PFSK-1 (cell line): ENCODE results near the gene FAR1.

Experiments used
- FOXP2 ChIP-seq: optimal IDR thresholded peaks from 2 replicates; pipeline ENCODE3; 2011; ENCODE audit warnings: borderline replicate concordance, control low read depth, inconsistent platforms; ENCODE audit not compliant: insufficient read depth; ENCODE audit errors: extremely low read length, extremely low read depth
- POLR2AphosphoS5 ChIP-seq: IDR thresholded peaks from 2 replicates; pipeline ENCODE4 v1.6.1; 2012; ENCODE audit warnings: low read depth, mild to moderate bottlenecking, control low read depth, low read length, moderate library complexity
- SIN3A ChIP-seq: IDR thresholded peaks from 2 replicates; pipeline ENCODE4 v1.6.1; 2012; ENCODE audit warnings: mild to moderate bottlenecking, low read length, moderate library complexity, borderline replicate concordance; ENCODE audit not compliant: insufficient read depth
- TAF1 ChIP-seq: IDR thresholded peaks from 2 replicates; pipeline ENCODE4 v1.6.1; 2012; ENCODE audit warnings: low read length, control low read depth, borderline replicate concordance; ENCODE audit not compliant: insufficient read depth
- TF ChIP-seq, protein P1 (sequence below), 2 experiments: IDR thresholded peaks; 2 replicates each; pipeline versions ENCODE4 v1.6.1 to v1.8.0; 2011 to 2012; ENCODE audit warnings: low read depth in 2 of 2, low read length in 2 of 2, control low read depth in 1 of 2, inconsistent platforms in 1 of 2, mild to moderate bottlenecking in 1 of 2, moderate library complexity in 1 of 2; ENCODE audit not compliant: insufficient read depth in 1 of 2

FAR1 gene

DNA sequence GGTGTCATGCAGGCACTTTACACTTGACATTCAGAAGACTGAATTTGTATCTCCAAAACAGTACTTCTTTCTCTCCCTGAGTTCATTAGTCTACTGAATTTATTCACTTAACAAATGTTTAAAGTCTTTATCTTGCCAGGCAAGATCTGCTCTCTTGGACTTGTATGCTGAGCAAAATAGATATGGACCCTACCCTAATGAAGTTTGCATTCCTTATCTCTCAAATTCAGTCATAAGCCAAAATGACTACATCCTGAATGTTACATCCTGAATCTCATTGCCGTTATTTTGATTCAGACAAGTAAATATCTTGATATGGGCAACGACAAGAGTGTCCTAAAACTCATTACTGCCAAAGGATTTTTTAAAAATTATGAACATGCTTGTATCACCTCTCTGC, 29.7 kb downstream of the FAR1 start:
- TF ChIP-seq, protein P1, sequence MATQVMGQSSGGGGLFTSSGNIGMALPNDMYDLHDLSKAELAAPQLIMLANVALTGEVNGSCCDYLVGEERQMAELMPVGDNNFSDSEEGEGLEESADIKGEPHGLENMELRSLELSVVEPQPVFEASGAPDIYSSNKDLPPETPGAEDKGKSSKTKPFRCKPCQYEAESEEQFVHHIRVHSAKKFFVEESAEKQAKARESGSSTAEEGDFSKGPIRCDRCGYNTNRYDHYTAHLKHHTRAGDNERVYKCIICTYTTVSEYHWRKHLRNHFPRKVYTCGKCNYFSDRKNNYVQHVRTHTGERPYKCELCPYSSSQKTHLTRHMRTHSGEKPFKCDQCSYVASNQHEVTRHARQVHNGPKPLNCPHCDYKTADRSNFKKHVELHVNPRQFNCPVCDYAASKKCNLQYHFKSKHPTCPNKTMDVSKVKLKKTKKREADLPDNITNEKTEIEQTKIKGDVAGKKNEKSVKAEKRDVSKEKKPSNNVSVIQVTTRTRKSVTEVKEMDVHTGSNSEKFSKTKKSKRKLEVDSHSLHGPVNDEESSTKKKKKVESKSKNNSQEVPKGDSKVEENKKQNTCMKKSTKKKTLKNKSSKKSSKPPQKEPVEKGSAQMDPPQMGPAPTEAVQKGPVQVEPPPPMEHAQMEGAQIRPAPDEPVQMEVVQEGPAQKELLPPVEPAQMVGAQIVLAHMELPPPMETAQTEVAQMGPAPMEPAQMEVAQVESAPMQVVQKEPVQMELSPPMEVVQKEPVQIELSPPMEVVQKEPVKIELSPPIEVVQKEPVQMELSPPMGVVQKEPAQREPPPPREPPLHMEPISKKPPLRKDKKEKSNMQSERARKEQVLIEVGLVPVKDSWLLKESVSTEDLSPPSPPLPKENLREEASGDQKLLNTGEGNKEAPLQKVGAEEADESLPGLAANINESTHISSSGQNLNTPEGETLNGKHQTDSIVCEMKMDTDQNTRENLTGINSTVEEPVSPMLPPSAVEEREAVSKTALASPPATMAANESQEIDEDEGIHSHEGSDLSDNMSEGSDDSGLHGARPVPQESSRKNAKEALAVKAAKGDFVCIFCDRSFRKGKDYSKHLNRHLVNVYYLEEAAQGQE (IDR thresholded peaks at IDR 0.05; ENCODE audit: insufficient read depth in 1 of 2, low read depth in 2 of 2, low read length in 2 of 2), result no peak
- TF ChIP-seq FOXP2 (no peak), TAF1 (no peak), SIN3A (no peak), POLR2AphosphoS5 (no peak)

DNA sequence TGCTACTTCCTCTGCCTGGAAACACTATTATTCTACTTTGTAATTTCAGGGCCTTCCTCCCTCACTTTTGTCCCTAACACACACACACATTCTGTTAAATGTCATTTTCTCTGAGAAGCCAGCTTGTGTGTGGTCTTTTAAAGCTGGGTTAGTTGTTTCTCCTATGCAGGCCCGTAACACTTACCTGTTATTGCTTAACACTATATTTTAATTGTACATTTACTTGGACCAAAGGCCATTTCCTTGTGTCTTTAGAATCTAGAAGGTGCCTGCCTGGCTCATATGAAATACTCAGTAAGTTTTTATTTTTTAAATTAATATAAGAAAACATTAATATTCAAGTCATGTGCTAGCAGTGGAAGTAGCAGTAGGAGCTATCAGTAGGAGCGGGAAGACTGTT, 30.6 kb downstream of the FAR1 start:
- TF ChIP-seq, protein P1 (IDR thresholded peaks at IDR 0.05; ENCODE audit: insufficient read depth in 1 of 2, low read depth in 2 of 2, low read length in 2 of 2), result no peak
- no peak for TF ChIP-seq FOXP2
- TF ChIP-seq SIN3A, result no peak
- no peak for TF ChIP-seq TAF1
- TF ChIP-seq POLR2AphosphoS5, result no peak

DNA sequence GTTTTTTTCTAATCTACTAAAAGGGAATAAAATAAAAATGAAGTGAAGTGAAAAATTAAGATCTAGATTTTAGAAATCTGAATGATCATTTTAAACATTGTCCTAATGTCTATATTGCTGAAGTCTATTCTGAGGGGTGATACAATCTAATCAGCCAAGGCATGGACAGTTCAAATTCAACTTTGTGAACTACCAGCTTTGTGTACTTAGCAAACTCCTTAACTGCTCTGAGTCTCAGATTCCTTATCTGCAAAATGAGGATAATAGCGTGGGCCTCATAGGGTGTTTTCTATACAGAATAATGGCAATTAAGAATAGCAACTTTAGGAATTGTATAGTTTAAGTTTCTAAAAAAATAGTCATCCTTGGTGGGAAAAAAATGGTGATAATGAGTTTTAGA, 31.4 kb downstream of the FAR1 start:
- no peak for TF ChIP-seq SIN3A
- TF ChIP-seq FOXP2, result no peak
- TF ChIP-seq TAF1, result no peak
- TF ChIP-seq POLR2AphosphoS5, result no peak
- TF ChIP-seq, protein P1 (IDR thresholded peaks at IDR 0.05; ENCODE audit: insufficient read depth in 1 of 2, low read depth in 2 of 2, low read length in 2 of 2), result no peak

DNA sequence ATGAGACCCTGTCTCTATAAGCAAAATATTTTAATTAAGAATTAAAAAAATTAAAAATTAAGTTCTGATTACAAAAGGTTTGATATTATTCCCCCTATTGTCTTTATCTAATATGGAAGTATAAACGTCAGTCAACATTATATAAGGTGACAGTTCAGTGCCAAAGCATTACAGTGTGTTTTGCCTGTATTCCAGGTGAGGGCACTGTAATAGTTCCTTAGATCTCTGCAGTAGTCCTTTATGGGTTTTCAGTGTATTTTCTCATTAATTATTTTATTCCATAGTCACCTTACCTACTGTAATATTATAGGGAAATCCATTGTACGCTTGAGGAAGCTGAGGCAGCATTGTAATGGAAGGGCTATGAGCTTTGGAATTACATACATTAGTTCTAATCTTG, 33.0 kb downstream of the FAR1 start:
- TF ChIP-seq SIN3A, result no peak
- TF ChIP-seq, protein P1 (IDR thresholded peaks at IDR 0.05; ENCODE audit: insufficient read depth in 1 of 2, low read depth in 2 of 2, low read length in 2 of 2), result no peak

DNA sequence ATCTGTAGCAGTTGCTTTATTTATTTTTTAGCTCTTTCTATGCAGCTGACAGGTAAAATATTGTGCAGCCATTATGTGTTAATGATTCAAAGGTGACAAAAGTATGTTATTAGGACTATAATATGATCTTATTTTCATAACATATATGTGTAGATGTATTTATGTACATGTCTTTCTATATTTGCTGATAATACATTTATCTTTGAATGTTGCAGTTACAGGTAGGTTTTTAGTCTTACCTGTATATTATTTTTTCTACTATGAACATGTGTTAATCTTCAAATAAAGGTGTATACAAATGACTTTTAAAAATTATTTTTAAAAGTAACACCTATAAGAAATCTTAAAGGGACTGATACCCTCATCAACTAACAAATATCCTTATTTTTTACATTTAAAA, 33.6 kb downstream of the FAR1 start:
- TF ChIP-seq SIN3A (no peak), POLR2AphosphoS5 (no peak), FOXP2 (no peak), TAF1 (no peak)
- TF ChIP-seq, protein P1 (IDR thresholded peaks at IDR 0.05; ENCODE audit: insufficient read depth in 1 of 2, low read depth in 2 of 2, low read length in 2 of 2), result no peak
